HG02943 (cell line): ENCODE data around the gene CACNA2D3.

ENCODE experiments used
- ATAC-seq: cut with Tn5 transposase; IDR thresholded peaks from one replicate; pipeline ENCODE4 v1.9.1; 2021; ENCODE audit warnings: mild to moderate bottlenecking, low read depth, moderate library complexity; ENCODE audit not compliant: unreplicated experiment

CACNA2D3 gene

DNA sequence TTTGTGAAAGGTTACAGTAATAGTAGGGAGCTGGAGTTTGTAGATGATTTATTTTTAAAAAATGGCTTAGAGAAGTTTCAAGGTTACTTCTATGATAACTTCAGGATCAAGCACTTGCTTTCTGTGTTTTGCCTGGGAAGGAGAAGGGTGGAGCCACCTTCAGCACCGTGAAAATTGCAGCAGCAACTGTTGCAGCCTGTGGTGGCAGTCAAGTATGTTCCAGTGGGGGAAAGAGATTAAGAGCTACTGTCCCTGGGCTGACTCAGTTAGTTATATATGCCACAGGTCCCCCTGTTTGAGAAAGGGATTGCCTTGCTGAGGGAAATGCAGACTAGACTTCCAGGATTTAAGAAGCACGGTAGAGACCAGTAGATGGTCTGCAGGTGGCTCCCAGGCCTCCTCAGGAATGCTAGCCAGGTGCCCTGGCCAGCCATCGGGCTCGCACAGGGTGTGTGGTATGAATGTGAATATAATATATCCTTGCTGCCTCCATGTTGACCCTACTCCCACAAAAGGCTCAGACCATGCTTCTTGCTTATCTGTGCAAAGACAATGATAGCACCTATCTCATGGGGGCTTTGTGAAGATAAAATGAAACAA, 389.5 kb downstream of the CACNA2D3 start:
- ATAC-seq = no peak

DNA sequence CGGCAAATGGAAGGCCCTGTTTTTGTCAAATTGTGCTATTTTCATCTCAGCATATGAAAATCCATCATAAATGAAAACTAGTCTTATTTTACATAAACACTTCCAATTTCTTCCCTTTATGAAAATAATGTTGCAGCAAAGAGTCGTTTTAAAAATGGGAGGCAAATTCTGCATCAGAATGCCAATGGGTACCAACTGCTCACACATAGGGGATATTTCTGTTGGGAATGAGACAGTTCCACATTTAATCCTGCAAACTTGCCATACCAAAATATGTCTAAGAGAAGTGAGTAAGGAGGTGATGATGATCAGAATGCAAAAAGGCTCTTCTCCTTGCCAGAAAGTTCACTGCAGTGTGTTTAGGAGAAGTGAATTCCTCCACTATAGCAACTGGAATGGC, 391.7 kb downstream of the CACNA2D3 start:
- ATAC-seq = no peak

DNA sequence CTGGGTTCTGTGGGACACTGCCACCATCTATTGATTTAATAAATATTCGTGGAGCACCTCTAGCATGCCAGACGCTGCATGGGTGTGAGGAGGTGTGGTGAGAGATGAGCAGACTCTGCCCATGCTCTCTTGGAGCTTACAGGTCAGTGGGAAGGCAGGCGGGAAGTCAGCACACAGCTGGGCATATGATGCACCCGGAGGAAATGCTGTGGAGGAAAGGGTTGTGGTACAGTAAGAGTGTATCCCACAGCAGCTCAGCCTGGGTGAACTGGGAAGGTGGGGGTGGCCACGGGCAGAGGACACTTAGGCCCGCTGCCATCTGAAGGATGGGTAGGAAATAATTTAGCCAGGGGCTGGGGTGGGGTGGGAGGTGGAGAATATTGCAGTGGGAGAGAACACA, 392.1 kb downstream of the CACNA2D3 start:
- ATAC-seq = no peak

DNA sequence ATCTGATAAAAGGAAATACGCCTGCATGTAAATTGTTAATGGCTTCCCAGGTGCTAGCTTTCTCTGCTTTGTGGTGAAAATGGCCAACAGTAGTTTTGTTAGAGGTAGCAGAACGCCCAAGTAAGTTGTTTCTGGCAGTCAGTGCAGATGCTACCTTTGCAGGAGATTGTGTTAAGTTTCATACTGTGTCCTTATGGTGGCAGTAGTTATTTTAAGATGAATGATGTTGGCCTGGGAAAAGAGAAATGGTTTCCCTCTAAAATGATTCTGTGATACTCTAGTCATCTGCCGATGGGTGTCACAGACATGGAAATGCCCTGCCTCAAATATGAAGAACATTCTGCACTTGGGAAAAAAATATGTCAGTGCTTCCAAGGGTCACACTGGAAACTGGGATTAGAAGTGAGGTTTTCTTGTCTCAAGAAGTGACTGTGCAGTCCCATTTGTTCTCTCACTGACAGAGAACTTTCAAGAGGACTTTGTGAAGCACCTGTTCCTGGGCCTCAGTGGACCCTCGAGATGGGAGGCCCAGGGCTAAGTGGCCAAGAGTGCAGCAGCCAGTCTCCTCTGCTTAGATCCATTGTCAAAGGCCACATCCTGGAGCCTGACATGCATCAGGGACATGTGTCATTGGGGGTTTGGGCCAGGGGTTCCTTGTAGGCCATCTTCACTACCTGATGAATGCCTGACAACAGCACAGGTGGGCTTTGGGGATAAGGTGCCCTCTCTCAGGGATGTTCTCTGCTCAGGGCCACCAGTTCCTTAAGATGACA, 393.3 kb downstream of the CACNA2D3 start:
- no peak for ATAC-seq

DNA sequence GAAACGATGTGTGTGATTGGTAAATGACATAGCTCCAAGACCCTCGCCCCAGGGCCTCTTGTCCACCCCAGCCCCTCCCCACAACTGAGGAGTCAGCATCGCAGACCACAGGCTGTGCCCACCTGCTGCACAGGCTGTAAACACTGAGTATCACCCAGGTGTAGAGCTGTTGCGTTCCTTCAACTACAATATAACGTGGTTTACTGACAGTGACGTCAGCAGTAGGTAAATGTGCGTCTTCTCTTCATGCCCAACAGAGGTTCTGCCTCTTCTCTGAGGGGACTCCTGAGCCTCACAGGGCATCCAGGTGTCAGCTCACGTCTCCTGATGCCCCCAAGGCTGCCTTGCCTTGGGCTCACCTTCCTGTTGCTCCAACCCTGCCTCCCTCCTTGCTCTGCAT, 395.1 kb downstream of the CACNA2D3 start:
- no peak for ATAC-seq

DNA sequence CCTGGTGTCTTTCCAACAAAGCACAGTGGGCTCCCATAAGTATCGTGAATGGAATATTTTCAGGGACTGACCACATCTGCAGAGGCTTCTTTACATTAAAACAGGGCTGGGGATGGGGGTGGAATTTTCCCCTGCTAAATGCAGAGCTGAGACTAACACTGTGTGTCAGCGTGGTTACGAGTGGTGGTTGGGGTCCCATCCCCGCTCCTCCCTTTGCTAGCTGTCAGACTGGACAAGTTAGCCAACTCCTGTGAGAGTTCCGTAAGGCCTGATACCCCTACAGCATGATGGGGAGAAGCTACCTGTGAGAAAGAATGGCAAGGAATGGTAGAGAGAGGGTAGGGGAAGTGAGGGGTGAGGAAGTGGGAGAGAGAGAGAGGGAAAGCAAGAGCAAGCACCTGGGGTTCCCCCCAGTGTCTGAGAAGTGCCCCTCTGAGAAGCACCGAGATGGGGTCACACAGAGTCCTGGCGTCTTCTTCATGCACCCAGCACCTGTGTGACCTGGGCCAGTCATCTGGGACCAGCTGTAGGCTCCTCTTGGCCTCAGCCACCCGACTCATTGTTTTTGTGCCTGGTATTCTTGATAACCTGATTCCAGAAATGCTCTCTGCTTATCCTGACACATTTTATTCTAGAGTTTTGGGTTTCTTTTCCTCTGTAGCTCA, 395.8 kb downstream of the CACNA2D3 start:
- ATAC-seq = no peak

DNA sequence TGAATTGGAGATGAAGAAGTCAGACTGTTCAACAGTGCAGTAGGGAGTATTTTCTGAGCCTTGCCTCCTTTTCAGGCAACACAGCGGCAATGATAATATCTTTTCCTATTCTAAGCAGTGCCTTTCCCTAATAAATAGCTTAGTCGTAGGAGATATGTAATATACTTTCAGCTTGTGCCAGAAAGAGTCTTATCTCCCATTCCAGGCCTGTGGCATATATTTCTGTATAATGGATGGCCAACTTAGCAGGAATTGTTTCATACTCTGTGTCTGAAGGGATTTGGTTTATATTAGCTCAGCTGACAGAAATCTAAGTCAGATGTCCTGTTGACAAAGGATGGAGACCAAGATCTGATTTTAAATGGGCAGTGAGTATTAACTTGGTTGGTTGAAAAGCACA, 397.1 kb downstream of the CACNA2D3 start:
- no peak for ATAC-seq

DNA sequence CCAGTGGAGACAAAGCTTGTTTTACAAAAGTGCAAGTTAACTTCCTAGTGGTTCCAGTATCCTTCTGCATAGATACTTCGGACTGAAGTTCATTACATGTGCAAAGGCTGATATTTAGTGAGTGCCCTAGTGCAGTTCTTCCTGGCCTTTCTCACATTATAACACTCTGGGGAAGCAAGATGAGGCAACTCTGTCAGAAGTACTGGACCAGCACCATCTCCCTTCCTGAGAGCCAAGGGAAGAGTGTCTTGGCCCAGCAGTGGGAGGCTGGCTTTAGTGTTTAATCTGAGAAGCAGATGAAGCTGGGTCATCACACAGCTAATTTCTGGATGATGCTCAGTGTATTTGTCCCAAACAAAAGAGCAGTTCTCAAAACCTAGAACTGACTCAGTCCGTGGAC, 397.7 kb downstream of the CACNA2D3 start:
- no peak for ATAC-seq

DNA sequence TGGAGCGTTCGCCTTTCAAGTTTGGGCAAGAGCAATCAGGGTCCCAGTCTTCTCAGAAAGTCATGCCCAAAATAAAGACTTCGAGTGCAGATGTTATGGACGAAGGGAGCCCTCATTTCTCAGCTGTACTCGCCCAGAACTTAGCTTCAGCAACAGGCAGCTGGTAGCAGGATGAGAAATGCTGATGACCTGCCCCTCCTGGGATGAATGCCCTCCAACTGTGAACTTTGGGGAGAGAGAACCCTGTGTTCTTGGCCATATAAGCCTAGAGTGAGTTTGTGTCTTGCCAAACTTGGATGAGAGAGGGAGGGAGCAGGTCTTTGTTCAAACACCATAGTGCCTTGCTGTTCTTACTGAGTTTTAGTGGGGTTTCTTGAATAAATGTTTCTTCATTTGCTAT, 405.2 kb downstream of the CACNA2D3 start:
- ATAC-seq = no peak

DNA sequence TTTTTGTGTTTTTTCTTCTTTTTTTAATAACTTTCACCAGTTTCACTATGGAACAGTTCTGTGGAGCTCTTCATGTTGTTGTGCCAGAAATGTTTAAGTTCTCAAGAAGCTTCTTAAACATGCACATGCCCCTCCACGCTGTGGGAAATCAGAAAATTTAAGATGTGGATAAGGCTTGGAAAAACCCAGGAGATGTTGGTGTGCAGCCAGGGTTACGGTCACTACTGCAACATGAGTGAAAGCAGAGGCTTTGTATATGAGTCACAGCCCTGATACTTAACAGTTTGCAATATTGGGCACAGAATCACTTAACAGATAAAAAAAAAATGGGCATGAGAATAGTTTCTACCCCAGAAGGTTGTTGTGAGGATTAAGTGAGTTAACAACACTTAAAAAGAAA, 405.6 kb downstream of the CACNA2D3 start:
- ATAC-seq = no peak

DNA sequence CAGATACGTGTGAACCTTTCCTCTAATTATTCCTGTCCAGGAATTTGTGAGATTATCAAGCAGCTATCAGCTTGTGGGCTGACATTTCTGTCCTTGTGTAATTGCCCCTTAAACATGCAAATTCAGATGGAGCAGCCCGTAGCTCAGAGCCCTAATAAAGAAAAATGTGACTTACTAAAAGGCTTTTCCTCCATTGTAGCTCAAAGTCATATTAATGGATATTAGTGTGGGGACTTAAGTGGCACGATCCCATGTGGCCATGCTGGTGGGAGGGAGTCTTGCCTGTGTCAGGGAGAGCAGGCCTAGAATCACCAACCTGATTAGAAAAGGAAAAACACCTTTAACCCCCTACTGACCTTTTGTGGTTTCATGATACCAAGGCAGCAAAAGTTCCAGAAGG, 406.3 kb downstream of the CACNA2D3 start:
- no peak for ATAC-seq

DNA sequence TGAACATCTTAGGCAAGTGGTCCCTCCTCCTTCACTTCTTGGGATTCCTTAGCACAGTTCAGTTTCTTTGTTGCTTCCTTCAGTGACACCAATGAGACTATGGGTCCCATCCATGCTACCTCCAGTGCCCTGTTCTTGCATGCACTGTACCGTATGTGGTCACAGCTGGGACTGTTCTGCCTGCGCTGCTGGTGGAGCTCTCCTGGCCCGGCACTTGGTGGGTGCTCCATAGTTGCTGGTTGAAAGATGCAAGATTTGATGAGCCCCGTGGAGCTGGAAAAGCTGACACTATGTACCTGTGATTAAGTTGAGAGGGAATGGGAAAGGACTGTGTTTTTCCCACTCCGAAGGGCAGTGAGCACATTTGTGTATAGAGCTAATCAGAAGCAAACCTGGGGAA, 407.7 kb downstream of the CACNA2D3 start:
- ATAC-seq = no peak

DNA sequence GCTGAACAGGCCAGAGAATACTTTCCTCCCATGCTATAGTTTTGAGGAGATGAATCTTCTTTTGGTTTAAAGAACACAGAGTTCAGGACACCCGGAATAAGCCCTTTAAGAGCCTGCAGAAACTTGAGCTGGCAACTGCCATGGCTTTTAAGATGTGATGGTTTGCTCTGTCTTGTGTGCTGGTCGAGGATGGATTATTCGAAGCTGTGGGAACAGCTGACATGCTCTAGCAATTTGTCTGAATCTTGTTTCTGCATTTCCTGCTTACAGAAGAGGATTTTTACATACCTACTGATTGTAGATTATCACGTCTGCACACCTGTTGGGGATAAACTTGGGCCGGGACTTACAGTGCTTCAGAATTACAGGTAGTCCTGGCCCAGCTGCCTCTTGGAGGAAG, 408.6 kb downstream of the CACNA2D3 start:
- no peak for ATAC-seq

DNA sequence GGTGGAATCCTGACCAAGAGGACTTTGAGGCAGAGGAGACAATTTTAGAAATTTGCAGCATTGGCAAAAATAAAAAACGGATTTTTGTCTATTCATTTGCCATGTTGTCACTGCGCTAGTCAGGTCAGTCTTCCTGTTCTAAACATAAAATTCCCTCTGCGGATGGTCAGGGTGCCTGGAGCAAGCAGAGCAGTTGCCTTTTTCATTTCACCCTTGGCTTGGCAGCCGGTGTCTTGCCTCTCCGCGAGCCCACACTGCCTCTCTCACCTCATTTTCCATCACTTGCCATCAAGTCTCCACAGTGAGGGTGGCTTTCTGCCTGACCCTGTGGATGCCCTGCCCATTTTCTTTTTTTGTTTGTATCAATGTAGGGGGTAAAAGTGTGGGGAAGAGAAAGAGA, 409.4 kb downstream of the CACNA2D3 start:
- ATAC-seq = no peak

DNA sequence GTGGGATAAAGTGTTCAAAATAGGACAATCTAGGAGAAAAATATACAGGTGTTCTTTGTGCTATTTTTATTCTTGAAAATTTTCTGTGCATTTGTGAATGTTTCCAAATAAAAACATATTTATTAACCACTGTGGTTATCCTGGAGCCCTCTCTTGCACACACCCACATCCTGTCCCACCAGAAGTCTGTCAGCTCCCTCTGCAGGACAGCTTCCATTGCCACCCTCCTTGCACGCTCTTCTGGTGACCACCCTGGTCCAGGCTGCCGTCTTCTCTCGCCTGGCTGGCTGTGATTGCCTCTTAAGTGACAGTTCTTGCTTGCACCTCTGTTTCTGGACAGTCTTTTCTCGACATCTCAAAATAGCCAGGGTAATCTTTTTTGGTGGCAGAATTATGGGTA, 411.5 kb downstream of the CACNA2D3 start:
- no peak for ATAC-seq

DNA sequence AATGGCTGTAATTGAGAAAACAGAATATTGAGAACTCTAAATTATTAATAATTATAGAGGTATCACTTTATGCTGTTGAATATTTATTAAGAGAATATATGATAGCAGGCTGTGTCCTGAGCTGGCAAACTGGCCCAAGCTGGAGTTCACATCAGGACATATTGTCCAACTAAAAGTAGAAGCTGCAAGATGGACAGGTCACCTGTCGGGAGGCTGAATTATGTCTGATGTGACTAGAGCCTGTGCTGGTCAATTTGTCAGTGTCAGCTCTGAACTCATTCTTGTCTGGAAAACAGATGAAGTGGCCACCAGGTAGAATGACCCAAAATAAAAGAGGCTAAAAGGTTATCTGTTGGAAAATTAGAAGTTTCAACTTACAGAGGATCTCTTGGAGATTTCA, 413.3 kb downstream of the CACNA2D3 start:
- ATAC-seq = no peak

DNA sequence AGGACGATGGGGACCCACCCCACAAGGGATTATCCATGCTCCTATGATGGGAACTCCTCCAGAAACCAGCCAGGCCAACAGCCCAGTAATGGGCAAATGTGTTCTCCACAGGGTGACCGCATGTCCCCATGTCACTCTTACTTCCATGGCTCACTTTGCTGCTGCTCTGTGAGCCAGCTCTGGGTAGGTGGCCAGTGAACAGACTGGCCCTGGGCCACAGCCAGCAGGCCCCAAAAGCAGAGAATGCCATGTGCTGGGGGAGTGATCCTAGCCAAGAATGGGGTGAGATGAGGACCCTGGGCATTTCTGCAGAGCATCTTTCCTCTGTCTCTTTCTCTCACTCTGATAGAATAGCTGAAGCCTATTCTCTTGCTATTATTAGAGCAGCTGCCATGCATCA, 414.1 kb downstream of the CACNA2D3 start:
- ATAC-seq = no peak

DNA sequence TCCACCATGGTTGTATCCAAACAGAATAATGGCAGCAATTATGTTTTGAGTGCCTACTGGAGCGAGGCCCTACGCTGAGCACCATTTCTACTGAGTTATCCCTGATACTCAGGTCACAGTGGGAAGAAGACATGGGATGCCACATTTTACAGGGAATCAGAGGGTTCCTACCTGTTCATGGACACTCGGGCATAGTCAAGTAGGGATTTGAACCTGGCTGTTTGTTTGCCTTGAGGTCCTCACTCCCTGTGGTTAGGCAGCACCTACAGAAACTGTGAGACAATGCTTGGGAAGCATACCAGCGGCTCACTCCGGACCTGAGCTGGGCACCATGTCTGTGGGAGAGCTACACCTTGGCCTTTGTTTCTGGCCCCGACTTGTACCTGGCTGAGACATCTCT, 415.2 kb downstream of the CACNA2D3 start:
- ATAC-seq = no peak

DNA sequence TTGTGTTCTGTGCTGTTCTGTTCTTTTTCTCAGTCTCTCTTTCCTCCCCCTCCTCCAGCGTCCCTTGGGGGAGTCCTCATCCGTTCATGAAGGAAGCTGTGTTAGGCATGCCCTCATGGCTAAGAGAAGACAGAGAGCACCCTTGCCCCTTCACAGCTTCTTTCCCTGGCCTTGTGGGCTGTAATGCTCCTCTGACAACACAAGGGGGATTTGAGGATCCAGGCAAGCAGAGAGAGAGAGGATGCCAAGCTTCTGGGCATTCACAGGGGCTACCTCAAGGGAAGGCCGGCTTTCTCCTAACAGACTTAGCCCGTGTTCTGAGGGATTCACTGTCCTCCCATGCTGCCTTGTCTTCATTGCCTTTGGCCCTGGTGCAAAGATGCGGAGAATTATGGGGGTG, 416.0 kb downstream of the CACNA2D3 start:
- ATAC-seq = no peak

DNA sequence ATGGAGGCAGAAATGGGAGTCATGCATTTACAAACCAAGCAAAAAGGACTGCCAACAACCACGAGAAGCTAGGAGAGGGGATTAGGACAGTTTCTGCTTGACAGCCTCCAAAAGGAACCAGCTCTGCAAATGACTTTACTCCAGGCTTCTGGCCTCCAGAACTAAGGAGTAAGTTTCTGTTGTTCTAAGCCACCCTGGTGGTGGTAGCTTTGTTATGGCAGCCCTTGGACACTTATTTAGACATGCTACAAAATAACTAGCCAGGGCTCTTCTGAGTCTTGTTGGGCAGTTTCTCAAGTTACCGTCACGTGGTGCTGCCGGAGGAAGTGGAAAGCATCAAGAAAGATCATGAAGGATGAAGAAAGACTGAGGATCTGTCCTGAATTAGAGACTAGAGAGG, 419.0 kb downstream of the CACNA2D3 start:
- ATAC-seq = no peak

DNA sequence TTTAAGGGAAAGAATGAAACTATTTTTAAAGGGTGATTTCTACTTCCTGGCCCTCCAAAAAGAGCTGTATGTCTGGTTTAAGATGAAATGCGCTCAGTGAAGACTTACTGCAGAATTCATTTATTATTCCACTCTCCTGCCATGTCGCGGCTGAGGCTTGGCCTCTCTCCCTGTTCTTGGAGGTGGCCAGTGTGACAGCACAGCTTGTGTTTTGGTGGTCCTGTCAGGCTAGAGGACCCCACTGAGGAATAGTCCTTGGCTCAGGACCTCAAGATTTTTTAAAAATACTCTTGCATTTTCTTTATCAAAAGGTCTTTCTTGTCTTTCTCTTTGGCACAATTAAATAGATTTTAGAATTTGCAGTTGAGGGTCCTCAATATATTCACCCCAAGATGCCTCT, 421.1 kb downstream of the CACNA2D3 start:
- ATAC-seq = no peak

DNA sequence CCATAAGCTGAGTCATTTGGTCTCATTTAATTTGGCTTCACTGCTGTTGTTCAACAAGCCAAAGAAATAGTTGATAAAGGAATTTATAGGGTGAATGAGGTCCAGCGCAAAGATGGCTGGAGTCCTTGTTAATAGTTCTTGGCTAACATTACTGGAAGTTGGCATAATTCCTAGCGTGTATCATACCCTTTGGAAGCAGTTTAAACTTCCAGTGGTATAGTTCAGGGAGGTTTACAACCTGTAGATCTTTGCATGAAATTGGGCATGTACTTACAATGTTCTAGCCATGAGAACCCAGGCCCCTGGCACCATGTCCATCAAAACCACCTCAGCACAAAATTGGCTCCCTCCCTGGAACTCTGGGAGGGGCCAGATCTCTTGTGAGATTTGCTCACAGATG, 424.7 kb downstream of the CACNA2D3 start:
- no peak for ATAC-seq
